ENCODE results near the gene TERT.

Gene TERT

DNA sequence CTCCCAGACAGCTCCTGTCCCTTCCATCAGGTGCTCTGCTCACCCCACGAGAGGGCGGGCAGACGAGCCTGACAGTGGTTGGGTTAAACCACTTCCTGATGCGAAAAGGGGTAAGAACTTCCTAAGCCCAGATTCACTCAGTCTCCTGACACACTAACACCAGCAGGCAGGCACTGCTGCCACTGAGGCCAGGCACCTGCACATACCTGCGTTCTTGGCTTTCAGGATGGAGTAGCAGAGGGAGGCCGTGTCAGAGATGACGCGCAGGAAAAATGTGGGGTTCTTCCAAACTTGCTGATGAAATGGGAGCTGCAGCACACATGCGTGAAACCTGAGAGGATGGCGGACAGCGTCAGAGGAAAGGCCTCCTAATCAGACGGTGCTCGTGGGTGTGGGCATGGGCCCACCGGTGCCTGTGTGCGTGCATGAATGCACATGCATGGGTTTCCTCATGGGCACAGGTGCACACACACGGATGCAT, 39.7 kb downstream of the TERT start:
- DNase-seq, result no peak

DNA sequence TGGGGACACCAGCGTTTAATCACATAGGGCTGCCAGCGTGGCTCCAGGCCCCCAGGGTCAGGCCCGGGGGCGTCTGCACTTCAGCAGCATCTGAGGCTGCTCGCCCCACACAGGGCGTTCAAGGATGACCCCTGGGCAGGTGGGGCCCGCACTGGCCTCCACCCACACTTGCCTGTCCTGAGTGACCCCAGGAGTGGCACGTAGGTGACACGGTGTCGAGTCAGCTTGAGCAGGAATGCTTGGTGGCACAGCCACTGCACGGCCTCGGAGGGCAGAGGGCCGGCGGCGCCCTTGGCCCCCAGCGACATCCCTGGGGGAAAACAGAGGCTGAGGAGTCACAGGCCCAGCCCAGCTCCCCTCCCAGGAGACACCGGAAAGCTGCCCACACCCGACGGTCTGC, 40.7 kb downstream of the TERT start:
- no peak for DNase-seq

GRCh38 chr5:1253456-1254105, 41.3 kb downstream of the TERT start:
- DNase-seq, result no peak

DNA sequence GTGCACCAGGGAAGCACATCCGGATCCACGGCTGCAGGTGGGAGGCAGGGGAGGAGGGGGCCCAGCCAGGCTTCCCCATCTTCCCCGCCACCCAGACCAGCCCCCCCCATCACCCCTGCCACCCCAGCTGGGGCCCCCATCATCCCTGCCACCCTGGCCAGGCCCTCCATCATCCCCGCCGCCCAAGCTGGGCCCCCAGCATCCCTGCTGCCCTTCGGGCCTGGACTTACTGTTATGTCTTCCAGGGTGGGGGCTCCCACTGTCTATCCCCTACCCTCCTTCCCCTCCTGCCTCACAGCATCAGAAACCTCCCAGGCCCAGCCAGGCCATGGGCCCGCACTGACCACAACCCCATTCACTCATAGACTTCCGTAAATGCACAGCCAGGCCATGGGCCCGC, 42.2 kb downstream of the TERT start:
- no peak for DNase-seq

GRCh38 chr5:1251678-1252580, 42.9 kb downstream of the TERT start:
- no peak for DNase-seq

DNA sequence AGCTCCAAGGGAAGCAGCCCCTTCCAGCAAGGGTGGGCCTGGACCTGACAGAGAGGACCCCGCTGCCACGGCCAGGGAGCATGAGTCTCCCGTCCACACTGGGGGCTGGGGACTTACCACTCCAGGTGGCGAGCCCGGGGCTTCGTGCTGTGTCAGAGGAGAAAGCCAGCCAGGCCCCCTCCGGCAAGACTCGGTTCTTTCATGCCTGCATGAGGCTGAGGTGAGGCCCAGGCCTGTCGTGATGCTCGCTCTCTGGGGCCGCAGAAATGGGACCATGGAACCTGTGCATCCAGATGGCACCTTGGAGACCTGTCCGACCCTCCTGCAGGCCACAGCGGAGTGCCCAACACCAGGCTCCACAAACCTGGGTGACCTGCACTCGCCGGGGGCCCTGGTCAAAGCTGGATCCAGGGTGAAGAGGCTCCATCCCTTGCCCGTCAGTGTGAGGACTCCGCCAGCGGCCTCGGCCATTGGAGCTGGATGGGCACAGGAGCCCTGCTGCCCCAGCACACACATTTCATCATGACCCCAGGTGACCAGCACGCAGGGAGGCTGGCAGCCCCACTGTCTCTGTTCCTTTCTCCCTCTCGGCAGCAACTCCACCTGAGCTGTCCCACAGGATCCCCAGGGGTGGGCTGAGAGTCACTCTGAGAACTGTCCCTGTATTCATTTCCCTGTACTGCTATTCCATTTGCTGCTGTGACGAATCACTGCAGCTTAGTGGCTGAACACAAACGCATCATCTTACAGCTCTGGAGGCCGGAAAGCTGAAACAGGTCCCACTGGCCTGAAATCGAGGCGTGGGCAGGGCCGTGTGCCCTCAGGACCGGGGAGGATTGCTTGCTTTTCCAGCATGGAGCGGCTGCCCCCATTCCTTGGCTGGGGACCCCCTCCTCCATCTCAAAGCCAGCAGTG, 45.2 kb downstream of the TERT start:
- DNase-seq, result no peak

- DNase-seq, result peak; percentile 95
Observed at GRCh38 chr5:1247811-1248210, 47.1 kb downstream of the TERT start.

DNA sequence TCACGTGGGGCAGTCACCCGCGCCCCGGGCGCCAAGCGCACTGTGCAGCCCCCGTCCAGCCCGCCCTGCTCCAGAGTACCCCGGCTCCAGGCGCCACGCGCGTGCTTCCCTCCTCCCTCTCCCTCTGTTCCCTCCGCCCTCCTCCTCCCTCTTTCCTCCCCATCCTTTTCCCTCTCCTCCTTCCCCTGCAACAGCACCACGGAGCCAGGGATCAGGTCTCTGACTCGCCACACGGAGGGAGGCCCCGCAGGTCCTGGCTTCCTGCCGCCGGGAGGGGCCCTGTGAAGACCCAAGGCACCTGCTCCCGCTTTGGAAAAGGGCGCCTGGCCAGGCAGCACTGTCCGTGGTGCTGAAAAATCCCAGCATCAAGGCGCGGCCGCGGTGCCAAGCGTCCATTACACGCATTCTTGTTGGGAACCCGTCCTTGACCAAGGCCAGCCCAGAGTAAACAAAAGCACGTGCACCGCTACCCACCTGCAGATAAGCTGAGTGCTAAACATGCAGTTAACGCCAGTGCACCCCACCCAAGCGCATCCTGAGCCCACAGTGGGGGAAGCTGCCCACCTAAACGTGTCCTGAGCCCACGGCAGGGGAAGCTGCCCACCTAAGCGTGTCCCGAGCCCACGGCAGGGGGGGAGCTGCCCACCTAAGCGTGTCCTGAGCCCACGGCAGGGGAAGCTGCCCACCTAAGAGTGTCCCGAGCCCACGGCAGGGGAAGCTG, 48.0 kb downstream of the TERT start:
- DNase-seq, result peak; percentile 25

DNA sequence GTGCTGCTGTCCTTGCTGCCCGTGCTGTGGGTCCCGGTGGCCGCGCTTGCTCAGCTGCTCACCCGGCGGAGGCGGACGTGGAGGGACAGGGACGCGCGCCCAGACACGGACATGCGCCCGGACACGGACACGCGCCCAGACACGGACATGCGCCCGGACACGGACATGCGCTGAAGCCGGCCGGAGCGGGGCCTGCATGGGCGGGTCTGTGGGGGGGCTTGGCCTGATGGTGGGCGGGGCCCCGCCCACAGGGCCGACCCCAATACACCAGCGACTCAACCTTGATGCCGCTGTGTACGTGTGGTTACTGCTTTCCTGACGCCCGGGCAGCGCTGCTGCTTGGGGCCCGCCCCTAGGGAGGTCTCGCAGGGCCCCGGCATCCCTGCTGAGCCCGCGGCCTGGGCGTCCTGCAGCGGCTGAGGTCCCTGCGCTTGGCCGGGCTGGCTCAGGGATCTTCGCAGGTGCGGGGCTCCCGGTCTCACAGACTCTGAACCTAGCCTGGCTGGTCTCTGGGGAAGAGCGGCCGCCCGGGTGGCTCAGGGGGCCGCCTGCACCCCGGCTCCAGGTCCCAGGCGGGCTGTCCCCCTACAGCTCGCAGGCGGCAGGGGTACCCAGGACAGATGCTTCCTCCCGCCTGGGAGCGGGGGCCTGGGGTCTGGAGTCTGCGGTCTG, 48.8 kb downstream of the TERT start:
- DNase-seq, result no peak

- no peak for DNase-seq
Observed at GRCh38 chr5:1244976-1245375, 49.9 kb downstream of the TERT start.

DNA sequence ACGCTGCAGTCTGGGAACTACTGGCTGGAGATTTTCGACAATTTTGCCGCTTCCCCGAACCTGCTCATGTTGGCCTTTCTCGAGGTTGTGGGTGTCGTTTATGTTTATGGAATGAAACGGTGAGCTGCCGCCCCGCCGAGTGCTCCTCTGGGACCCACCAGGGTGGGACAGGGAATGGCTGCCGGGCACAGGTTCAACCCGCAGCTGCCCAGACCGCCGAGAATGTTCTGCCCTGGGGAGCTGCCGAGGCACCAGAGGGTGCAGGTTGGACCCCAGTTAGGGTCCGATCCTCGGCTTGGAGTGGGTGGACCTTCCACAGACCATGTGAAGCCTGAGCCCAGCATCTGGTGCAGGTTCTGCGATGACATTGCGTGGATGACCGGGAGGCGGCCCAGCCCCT, 50.6 kb downstream of the TERT start:
- DNase-seq, result no peak

GRCh38 chr5:1243487-1244130, 51.3 kb downstream of the TERT start:
- DNase-seq, result no peak

DNA sequence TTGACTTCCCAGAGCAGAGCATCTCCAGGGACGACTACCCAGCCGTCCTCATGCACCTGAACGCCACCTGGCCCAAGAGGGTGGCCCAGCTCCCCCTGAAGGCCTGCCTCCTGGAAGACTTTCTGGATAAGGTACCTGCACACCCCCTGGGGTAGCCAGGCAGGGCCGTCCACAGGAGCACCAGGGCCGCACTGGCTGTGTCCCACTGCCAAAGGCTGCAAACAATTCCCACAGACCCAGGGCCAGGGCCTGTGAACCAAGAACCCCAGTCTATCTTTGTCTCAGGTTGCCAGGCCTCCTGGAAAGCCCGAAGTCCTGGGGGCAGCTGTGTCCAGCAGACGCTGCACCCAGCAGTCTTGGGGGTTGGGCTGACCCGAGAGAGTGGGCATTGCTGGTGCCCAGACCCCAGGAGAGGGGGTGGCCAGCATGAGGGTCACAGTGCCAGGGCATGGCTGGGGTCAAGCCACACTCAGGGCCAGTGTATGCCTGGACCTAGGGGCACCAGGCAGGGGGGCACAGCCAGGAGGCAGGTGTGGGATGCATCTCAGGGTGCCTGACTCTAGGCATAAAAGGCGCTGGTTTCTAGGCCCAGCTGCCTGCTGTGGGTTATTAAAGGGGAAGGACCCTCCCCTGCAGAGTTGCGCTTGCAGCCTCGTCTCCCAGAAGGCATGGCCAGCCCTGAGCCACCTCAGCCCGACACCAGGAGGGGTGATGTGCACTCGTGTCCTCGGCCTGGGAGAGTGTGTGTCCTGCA, 52.0 kb downstream of the TERT start:
- DNase-seq, result no peak

GRCh38 chr5:1241509-1242080, 53.3 kb downstream of the TERT start:
- no peak for DNase-seq

GRCh38 chr5:1240496-1241260, 54.2 kb downstream of the TERT start:
- no peak for DNase-seq

DNA sequence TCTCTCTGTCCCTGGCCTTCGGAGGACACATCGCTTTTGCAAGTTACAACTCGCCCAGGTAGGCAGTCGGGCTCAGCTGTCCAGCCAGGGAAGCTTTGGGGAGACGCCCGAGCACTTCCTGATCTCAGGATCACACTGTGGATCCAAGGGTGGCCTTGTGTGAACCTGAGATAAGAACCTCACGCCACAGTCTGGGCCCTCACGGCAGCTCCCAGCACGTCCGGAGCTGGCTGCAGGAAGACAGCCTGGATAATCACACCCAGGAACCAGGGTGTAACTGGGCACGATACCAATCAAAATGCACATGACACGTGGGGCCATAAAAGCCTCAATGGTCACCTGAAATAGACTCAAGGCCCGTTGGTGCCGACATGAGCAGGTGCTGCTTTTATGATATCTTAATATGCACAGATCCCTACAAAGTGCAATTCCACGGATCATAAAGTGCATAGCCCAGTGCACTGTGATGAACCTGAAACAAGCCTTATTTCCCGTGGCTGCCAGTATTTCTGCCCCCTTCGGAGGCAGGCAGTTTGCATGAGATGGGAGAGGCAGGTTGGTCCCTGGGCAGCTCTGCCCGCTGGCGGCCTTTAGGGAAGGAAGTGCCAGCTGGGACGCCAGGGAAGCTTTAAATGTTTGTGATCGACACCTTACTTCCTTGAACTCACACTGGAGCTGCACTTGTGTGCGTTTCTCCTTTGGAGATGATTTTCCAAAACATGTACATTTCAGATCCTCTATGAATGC, 55.2 kb downstream of the TERT start:
- no peak for DNase-seq

- DNase-seq, result no peak
Observed at GRCh38 chr5:1235838-1236237, 59.0 kb downstream of the TERT start.

- DNase-seq, result no peak
Observed at GRCh38 chr5:1235379-1235778, 59.5 kb downstream of the TERT start.

DNA sequence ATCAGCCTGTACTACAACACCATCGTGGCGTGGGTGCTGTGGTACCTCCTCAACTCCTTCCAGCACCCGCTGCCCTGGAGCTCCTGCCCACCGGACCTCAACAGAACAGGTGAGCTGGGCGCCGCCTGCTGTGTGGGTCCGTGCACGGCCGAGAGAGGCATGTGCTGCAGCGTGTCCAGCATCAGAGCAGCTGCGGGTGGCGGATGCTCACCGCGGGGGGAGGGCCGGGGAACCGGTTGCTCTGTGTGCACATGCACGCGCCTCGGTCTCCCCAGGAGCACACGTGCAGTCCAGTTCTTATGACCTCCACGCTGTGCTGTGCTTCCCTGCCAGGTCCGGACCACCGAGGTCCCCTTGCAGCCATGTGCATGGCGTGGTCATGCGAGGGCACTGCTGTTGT, 62.1 kb downstream of the TERT start:
- no peak for DNase-seq
